SK-N-SH treated with all-trans-retinoic acid at 6 μM for 48 hours (cell line): ENCODE data around the gene NPM3.

ENCODE experiments used
- ARNTL ChIP-seq: fragments of 450-650 bp; formaldehyde crosslinking; IDR thresholded peaks from 2 replicates; pipeline ENCODE4 v1.5.0; 2020; ENCODE audit warnings: low read depth, mild to moderate bottlenecking, moderate library complexity, borderline replicate concordance
- OSR1 ChIP-seq: fragments of 250-450 bp; sonication (Bioruptor Pico); IDR thresholded peaks from 2 replicates; pipeline ENCODE4 v1.8.0; 2022; ENCODE audit warnings: moderate library complexity, mild to moderate bottlenecking, inconsistent platforms
- PPARA ChIP-seq: fragments of 250-450 bp; sonication (Bioruptor Pico); IDR thresholded peaks from 2 replicates; pipeline ENCODE4 v1.5.0; 2020; ENCODE audit warnings: mild to moderate bottlenecking, borderline replicate concordance
- RARB ChIP-seq: fragments of 250-450 bp; sonication (Bioruptor Pico); IDR thresholded peaks from 2 replicates; pipeline ENCODE4 v1.8.0; 2021; ENCODE audit warnings: mild to moderate bottlenecking, moderate library complexity
- TCF4 ChIP-seq: fragments of 250-450 bp; sonication (Bioruptor Pico); IDR thresholded peaks from 2 replicates; pipeline ENCODE4 v1.8.0; 2021; ENCODE audit warnings: mild to moderate bottlenecking, moderate library complexity, borderline replicate concordance
- TOX ChIP-seq: fragments of 250-450 bp; sonication (Bioruptor Pico); IDR thresholded peaks from 2 replicates; pipeline ENCODE4 v1.8.0; 2021; ENCODE audit warnings: mild to moderate bottlenecking, moderate library complexity, borderline replicate concordance
- ZC3H10 ChIP-seq: fragments of 250-450 bp; sonication (Bioruptor Pico); IDR thresholded peaks from 2 replicates; pipeline ENCODE4 v1.5.1; 2021; ENCODE audit warnings: mild to moderate bottlenecking, moderate library complexity
- ZFP30 ChIP-seq: fragments of 450-650 bp; formaldehyde crosslinking; IDR thresholded peaks from 2 replicates; pipeline ENCODE4 v1.5.0; 2022; ENCODE audit warnings: mild to moderate bottlenecking, moderate library complexity
- ZNF70 ChIP-seq: fragments of 450-650 bp; formaldehyde crosslinking; IDR thresholded peaks from 2 replicates; pipeline ENCODE4 v1.5.0; 2020; ENCODE audit warnings: mild to moderate bottlenecking, moderate library complexity
- TF ChIP-seq, protein P1 (sequence below): fragments of 250-450 bp; sonication (Bioruptor Pico); IDR thresholded peaks from 2 replicates; pipeline ENCODE4 v1.8.0; 2020; ENCODE audit warnings: mild to moderate bottlenecking, moderate library complexity, borderline replicate concordance
- TF ChIP-seq, protein P2 (sequence below): fragments of 250-450 bp; sonication (Bioruptor Pico); IDR thresholded peaks from 2 replicates; pipeline ENCODE4 v1.5.1; 2020; ENCODE audit warnings: low read depth, mild to moderate bottlenecking, moderate library complexity
- TF ChIP-seq, protein P3 (sequence below): fragments of 250-450 bp; sonication (Bioruptor Pico); IDR thresholded peaks from 2 replicates; pipeline ENCODE4 v1.5.0; 2020; ENCODE audit warnings: mild to moderate bottlenecking, moderate library complexity

DNA sequence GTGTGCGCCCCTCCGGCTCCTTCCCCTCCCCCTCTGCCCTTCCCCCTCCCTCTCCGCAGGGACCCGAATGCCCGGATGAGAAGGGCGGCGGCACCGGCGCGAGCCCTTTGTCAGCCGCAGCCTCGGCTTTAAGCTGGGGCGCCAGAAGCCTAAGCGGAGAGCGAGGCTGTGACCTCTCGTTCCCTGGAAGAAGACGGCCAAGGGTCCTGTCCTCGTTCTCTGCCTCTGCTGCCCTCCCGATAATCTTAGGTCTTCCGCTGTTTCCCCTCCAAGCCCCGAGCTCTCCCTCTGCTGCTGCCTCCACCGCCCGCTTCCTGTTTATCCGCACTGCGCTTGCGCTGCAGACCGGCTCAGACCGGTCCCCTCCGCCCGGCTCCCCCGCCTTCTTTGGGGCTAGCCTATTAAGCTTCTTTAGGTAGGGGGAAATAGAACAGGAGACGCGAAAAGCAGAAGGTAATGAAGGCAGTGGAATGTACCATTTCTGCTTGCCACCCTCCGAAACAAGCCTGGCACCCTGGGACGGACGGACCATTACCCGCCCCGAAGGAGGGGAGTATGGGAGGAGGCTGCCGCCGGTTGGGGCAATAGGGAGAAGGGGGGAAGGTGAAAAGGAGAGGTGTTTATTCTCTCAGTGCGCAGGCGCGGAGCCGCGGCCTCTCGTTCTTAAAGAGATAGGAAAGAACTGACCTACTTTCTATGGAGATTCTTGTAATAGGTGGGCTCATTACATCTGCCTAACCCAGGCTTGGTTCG, 35.0 kb upstream of the NPM3 start, which contains the start of gene OGA:
- TF ChIP-seq ARNTL (CRISPR knock-in tag), result no peak
- TF ChIP-seq ZFP30 (CRISPR knock-in tag), result no peak
- TF ChIP-seq ZNF70 (CRISPR knock-in tag), result no peak
- TF ChIP-seq, protein P1, sequence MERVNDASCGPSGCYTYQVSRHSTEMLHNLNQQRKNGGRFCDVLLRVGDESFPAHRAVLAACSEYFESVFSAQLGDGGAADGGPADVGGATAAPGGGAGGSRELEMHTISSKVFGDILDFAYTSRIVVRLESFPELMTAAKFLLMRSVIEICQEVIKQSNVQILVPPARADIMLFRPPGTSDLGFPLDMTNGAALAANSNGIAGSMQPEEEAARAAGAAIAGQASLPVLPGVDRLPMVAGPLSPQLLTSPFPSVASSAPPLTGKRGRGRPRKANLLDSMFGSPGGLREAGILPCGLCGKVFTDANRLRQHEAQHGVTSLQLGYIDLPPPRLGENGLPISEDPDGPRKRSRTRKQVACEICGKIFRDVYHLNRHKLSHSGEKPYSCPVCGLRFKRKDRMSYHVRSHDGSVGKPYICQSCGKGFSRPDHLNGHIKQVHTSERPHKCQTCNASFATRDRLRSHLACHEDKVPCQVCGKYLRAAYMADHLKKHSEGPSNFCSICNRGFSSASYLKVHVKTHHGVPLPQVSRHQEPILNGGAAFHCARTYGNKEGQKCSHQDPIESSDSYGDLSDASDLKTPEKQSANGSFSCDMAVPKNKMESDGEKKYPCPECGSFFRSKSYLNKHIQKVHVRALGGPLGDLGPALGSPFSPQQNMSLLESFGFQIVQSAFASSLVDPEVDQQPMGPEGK (CRISPR knock-in tag), result no peak
- TF ChIP-seq PPARA (CRISPR knock-in tag), result no peak
- TF ChIP-seq ZC3H10 (CRISPR knock-in tag), result no peak
- TF ChIP-seq, protein P2, sequence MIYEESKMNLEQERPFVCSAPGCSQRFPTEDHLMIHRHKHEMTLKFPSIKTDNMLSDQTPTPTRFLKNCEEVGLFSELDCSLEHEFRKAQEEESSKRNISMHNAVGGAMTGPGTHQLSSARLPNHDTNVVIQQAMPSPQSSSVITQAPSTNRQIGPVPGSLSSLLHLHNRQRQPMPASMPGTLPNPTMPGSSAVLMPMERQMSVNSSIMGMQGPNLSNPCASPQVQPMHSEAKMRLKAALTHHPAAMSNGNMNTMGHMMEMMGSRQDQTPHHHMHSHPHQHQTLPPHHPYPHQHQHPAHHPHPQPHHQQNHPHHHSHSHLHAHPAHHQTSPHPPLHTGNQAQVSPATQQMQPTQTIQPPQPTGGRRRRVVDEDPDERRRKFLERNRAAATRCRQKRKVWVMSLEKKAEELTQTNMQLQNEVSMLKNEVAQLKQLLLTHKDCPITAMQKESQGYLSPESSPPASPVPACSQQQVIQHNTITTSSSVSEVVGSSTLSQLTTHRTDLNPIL (CRISPR knock-in tag), result no peak
- no peak for TF ChIP-seq RARB
- TF ChIP-seq, protein P3, sequence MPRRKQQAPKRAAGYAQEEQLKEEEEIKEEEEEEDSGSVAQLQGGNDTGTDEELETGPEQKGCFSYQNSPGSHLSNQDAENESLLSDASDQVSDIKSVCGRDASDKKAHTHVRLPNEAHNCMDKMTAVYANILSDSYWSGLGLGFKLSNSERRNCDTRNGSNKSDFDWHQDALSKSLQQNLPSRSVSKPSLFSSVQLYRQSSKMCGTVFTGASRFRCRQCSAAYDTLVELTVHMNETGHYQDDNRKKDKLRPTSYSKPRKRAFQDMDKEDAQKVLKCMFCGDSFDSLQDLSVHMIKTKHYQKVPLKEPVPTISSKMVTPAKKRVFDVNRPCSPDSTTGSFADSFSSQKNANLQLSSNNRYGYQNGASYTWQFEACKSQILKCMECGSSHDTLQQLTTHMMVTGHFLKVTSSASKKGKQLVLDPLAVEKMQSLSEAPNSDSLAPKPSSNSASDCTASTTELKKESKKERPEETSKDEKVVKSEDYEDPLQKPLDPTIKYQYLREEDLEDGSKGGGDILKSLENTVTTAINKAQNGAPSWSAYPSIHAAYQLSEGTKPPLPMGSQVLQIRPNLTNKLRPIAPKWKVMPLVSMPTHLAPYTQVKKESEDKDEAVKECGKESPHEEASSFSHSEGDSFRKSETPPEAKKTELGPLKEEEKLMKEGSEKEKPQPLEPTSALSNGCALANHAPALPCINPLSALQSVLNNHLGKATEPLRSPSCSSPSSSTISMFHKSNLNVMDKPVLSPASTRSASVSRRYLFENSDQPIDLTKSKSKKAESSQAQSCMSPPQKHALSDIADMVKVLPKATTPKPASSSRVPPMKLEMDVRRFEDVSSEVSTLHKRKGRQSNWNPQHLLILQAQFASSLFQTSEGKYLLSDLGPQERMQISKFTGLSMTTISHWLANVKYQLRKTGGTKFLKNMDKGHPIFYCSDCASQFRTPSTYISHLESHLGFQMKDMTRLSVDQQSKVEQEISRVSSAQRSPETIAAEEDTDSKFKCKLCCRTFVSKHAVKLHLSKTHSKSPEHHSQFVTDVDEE (CRISPR knock-in tag), result no peak
- TF ChIP-seq TOX (CRISPR knock-in tag), result no peak
- no peak for TF ChIP-seq OSR1 (CRISPR knock-in tag)
- TF ChIP-seq TCF4 (CRISPR knock-in tag), result no peak
